Mesendoderm (in vitro differentiated cells): ENCODE data around the gene ADAMTSL2.

Experiments
- DNase-seq: peaks from one replicate; pipeline ENCODE4 v3.0.0; 2013
- H2AK5ac ChIP-seq: 2 replicates; pipeline ENCODE4 v1.6.1; 2013; ENCODE audit warnings: low read length, inconsistent platforms
- H2BK120ac ChIP-seq: 2 replicates; pipeline ENCODE4 v1.6.1; 2013; ENCODE audit warnings: low read depth, mild to moderate bottlenecking, low read length, moderate library complexity, mixed read lengths
- H2BK15ac ChIP-seq: replicated peaks from 2 replicates; pipeline ENCODE4 v1.6.1; 2013; ENCODE audit warnings: low read depth, mild to moderate bottlenecking, moderate library complexity
- H2BK5ac ChIP-seq: 2 replicates; pipeline ENCODE4 v1.6.1; 2013; ENCODE audit warnings: low read length, inconsistent platforms
- H3K18ac ChIP-seq: 2 replicates; pipeline ENCODE4 v1.6.1; 2013; ENCODE audit warnings: mild to moderate bottlenecking, low read length, mixed read lengths
- H3K23ac ChIP-seq: one replicate; pipeline ENCODE4 v1.6.1; 2013; ENCODE audit warnings: low read length
- H3K27ac ChIP-seq: 2 replicates; pipeline ENCODE4 v1.5.1; 2013; ENCODE audit warnings: low read depth, mild to moderate bottlenecking, inconsistent platforms, low read length, moderate library complexity
- H3K27me3 ChIP-seq: 2 replicates; pipeline ENCODE4 v1.6.1; 2013; ENCODE audit warnings: low read length, control low read depth, mild to moderate bottlenecking, inconsistent platforms; ENCODE audit not compliant: insufficient read depth, poor library complexity
- H3K36me3 ChIP-seq: 2 replicates; pipeline ENCODE4 v1.6.1; 2013; ENCODE audit warnings: low read length, inconsistent platforms; ENCODE audit not compliant: control insufficient read depth, insufficient read depth
- H3K4ac ChIP-seq: one replicate; pipeline ENCODE4 v1.6.1; 2013; ENCODE audit warnings: low read depth, mild to moderate bottlenecking, low read length, moderate library complexity
- H3K4me1 ChIP-seq: 2 replicates; pipeline ENCODE4 v1.6.1; 2013; ENCODE audit warnings: low read depth, low read length, inconsistent platforms; ENCODE audit not compliant: control insufficient read depth
- H3K4me2 ChIP-seq: 2 replicates; pipeline ENCODE4 v1.6.1; 2013; ENCODE audit warnings: low read length
- H3K4me3 ChIP-seq: 2 replicates; pipeline ENCODE4 v1.5.1; 2013; ENCODE audit warnings: mild to moderate bottlenecking, low read length
- H3K56ac ChIP-seq: one replicate; pipeline ENCODE4 v1.6.1; 2013; ENCODE audit warnings: low read length
- H3K79me1 ChIP-seq: 2 replicates; pipeline ENCODE4 v1.6.1; 2013; ENCODE audit warnings: low read length, inconsistent platforms
- H3K79me2 ChIP-seq: 2 replicates; pipeline ENCODE4 v1.6.1; 2013; ENCODE audit warnings: mild to moderate bottlenecking, low read length; ENCODE audit not compliant: control insufficient read depth, insufficient read depth
- H3K9ac ChIP-seq: 2 replicates; pipeline ENCODE4 v1.6.1; 2013; ENCODE audit warnings: low read length, inconsistent platforms
- H4K5ac ChIP-seq: one replicate; pipeline ENCODE4 v1.6.1; 2013; ENCODE audit warnings: low read length
- H4K8ac ChIP-seq: one replicate; pipeline ENCODE4 v1.6.1; 2013; ENCODE audit warnings: low read depth, mild to moderate bottlenecking, control low read depth, low read length, moderate library complexity
- WGBS: extraction: QIAGEN DNeasy Blood & Tissue Kit; methylation state at CpG from one replicate; pipeline ENCODE4 v1.1.7; 2013; ENCODE audit warnings: low lambda C conversion rate, missing lambda C conversion rate; ENCODE audit not compliant: insufficient coverage; ENCODE audit errors: extremely low coverage; 5-methylcytosine and 5-hydroxymethylcytosine counted together

ADAMTSL2 gene

DNA sequence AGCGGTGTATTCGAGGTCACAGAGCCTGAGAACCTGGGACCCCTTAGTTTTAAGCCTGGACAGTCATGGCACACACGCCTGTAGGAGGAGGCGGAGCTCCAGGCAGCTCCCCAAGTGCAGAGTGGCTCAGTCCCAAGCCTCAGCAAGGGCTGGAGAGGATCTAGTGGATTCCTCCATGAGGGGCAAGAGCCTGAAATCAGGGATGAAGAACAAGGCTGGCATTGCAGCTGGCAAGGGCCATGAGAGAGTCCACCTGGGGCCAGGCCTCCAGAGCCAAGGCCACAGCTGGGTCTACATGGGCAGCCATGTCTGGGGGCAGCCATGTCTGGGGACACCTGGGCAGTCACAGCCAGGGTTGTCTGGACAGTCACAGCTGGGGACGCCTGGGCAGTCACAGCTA is 21.9 kb downstream of the ADAMTSL2 start:
- H3K36me3 ChIP-seq, result no peaks in the 10 kb centered on the region
- H3K56ac ChIP-seq, result no peak overlapping the region
- no CpG with 5 or more reads among the region's 5 CpGs for WGBS

GRCh38 chr9:133557581-133557980 is 23.1 kb downstream of the ADAMTSL2 start:
- Histone ChIP-seq H3K27ac (peak overlapping the region; percentile 7), H2BK5ac (no peak overlapping the region), H2BK15ac (no peak overlapping the region), H2BK120ac (peak overlapping the region; percentile 16), H2AK5ac (no peak overlapping the region), H3K56ac (peak overlapping the region; percentile 69), H3K9ac (no peak overlapping the region), H3K4me2 (no peak overlapping the region), H3K79me1 (no peaks in the 10 kb centered on the region), H3K23ac (no peak overlapping the region), H3K4ac (peak overlapping the region; percentile 23), H4K8ac (no peak overlapping the region), H3K4me1 (peaks cover 12% of the 10 kb centered on the region), H4K5ac (no peak overlapping the region), H3K79me2 (no peaks in the 10 kb centered on the region), H3K18ac (peak overlapping the region; percentile 6), H3K27me3 (no peaks in the 10 kb centered on the region), H3K4me3 (no peak overlapping the region), H3K36me3 (no peaks in the 10 kb centered on the region)
- no peak for DNase-seq
- no CpG with 5 or more reads among the region's 9 CpGs for WGBS

More for the DNA sequence above, 21.9 kb downstream of the ADAMTSL2 start:
- Histone ChIP-seq H3K4me1 (peaks cover 12% of the 10 kb centered on the region), H3K79me1 (no peaks in the 10 kb centered on the region), H4K5ac (no peak overlapping the region), H4K8ac (no peak overlapping the region), H2AK5ac (no peak overlapping the region), H3K18ac (no peak overlapping the region), H2BK15ac (no peak overlapping the region), H2BK5ac (no peak overlapping the region), H3K79me2 (no peaks in the 10 kb centered on the region), H3K23ac (no peak overlapping the region), H3K4me3 (no peak overlapping the region), H3K27me3 (no peaks in the 10 kb centered on the region), H3K27ac (no peak overlapping the region), H3K9ac (no peak overlapping the region), H3K4ac (no peak overlapping the region), H3K4me2 (no peak overlapping the region), H2BK120ac (no peak overlapping the region)
- DNase-seq, result no peak

- H4K8ac ChIP-seq, result no peak overlapping the region
- peak overlapping the region; percentile 5 for H3K9ac ChIP-seq
- peak overlapping the region; percentile 88 for H3K27ac ChIP-seq
- H3K4me3 ChIP-seq, result no peak overlapping the region
- DNase-seq, result peak; percentile 94
- H2AK5ac ChIP-seq, result no peak overlapping the region
- H3K4me2 ChIP-seq, result peak overlapping the region; percentile 25
- peaks cover 12% of the 10 kb centered on the region for H3K4me1 ChIP-seq
- peak overlapping the region; percentile 44 for H2BK5ac ChIP-seq
- no peaks in the 10 kb centered on the region for H3K36me3 ChIP-seq
- no peak overlapping the region for H2BK15ac ChIP-seq
- no CpG with 5 or more reads among the region's 31 CpGs for WGBS
- no peaks in the 10 kb centered on the region for H3K79me1 ChIP-seq
- H3K23ac ChIP-seq, result no peak overlapping the region
- H2BK120ac ChIP-seq, result peak overlapping the region; percentile 34
- H3K56ac ChIP-seq, result peak overlapping the region; percentile 64
- peak overlapping the region; percentile 91 for H4K5ac ChIP-seq
- H3K18ac ChIP-seq, result peak overlapping the region; percentile 19
- no peak overlapping the region for H3K4ac ChIP-seq
- no peaks in the 10 kb centered on the region for H3K27me3 ChIP-seq
- H3K79me2 ChIP-seq, result no peaks in the 10 kb centered on the region
These were observed 24.0 kb downstream of the ADAMTSL2 start for GRCh38 chr9:133558191-133559126.

GRCh38 chr9:133560311-133560710 is 25.8 kb downstream of the ADAMTSL2 start:
- Histone ChIP-seq H3K27me3 (no peaks in the 10 kb centered on the region), H3K18ac (no peak overlapping the region), H4K8ac (no peak overlapping the region), H3K27ac (no peak overlapping the region), H3K4me1 (peaks cover 12% of the 10 kb centered on the region), H2AK5ac (no peak overlapping the region), H2BK120ac (no peak overlapping the region), H3K9ac (no peak overlapping the region), H3K36me3 (no peaks in the 10 kb centered on the region), H4K5ac (no peak overlapping the region), H3K4me3 (no peak overlapping the region), H3K79me2 (no peaks in the 10 kb centered on the region), H3K23ac (no peak overlapping the region), H2BK5ac (no peak overlapping the region), H3K79me1 (no peaks in the 10 kb centered on the region), H3K4ac (no peak overlapping the region), H3K4me2 (no peak overlapping the region), H2BK15ac (no peak overlapping the region), H3K56ac (peak overlapping the region; percentile 15)
- no CpG with 5 or more reads among the region's 15 CpGs for WGBS
- no peak for DNase-seq

GRCh38 chr9:133560944-133561343 is 26.4 kb downstream of the ADAMTSL2 start:
- Histone ChIP-seq H3K36me3 (no peaks in the 10 kb centered on the region), H3K9ac (no peak overlapping the region), H4K8ac (no peak overlapping the region), H4K5ac (no peak overlapping the region), H3K79me2 (no peaks in the 10 kb centered on the region), H3K4ac (no peak overlapping the region), H3K79me1 (no peaks in the 10 kb centered on the region), H3K27me3 (no peaks in the 10 kb centered on the region), H3K18ac (no peak overlapping the region), H3K4me3 (no peak overlapping the region), H3K4me1 (peaks cover 12% of the 10 kb centered on the region), H3K27ac (no peak overlapping the region), H3K56ac (no peak overlapping the region), H2BK120ac (no peak overlapping the region), H2BK5ac (no peak overlapping the region), H2AK5ac (no peak overlapping the region), H3K4me2 (no peak overlapping the region), H2BK15ac (no peak overlapping the region), H3K23ac (no peak overlapping the region)
- WGBS, result no CpG with 5 or more reads among the region's 22 CpGs
- no peak for DNase-seq
